Suprapubic skin (tissue), 4 donors: ENCODE results near the gene SUPT6H. TPM values are rescaled to one million over a fixed set of nuclear protein-coding genes. Genes with fewer than 3 reads are reported as not detected.
A peak's percentile ranks its signal among the peaks of the same experiment; 100 is the strongest.
"Not testable (repeated sequence)": the region's sequence is repeated elsewhere in the genome, so short reads cannot be mapped to it uniquely, and the experiment has no call there.

Experiments
- DNase-seq, 2 donors: peaks; one replicate each; pipeline ENCODE4 v3.0.0-alpha.2; 2019; ENCODE audit warnings: low spot score in 2 of 2
- H3K27ac ChIP-seq: fragments of 200-600 bp; sonication (generic); one replicate; pipeline ENCODE4 v1.5.1; 2019
- H3K27me3 ChIP-seq: fragments of 200-600 bp; sonication (generic); one replicate; pipeline ENCODE4 v1.5.1; 2019
- H3K36me3 ChIP-seq: fragments of 200-600 bp; sonication (generic); one replicate; pipeline ENCODE4 v1.5.1; 2019
- H3K4me1 ChIP-seq: fragments of 200-600 bp; sonication (generic); one replicate; pipeline ENCODE4 v1.5.1; 2019
- H3K4me3 ChIP-seq: fragments of 200-600 bp; sonication (generic); one replicate; pipeline ENCODE4 v1.5.1; 2019; ENCODE audit warnings: mild to moderate bottlenecking
- H3K9me3 ChIP-seq: fragments of 200-600 bp; sonication (generic); one replicate; pipeline ENCODE4 v1.5.1; 2019
- CTCF ChIP-seq, 2 donors: fragments of 200-600 bp in 1 of 2; fragments of 450-650 bp in 1 of 2; sonication (generic) in 1 of 2; IDR thresholded peaks; one replicate each; pipeline ENCODE4 v1.5.1; 2016 to 2019; ENCODE audit warnings: antibody characterized with exemption in 2 of 2, mild to moderate bottlenecking in 1 of 2, moderate library complexity in 1 of 2
- EP300 ChIP-seq: sonication (generic); formaldehyde crosslinking; IDR thresholded peaks from one replicate; pipeline ENCODE4 v1.6.1; 2017; ENCODE audit warnings: antibody characterized with exemption
- POLR2A ChIP-seq, 2 donors: fragments of 450-650 bp; IDR thresholded peaks; one replicate each; pipeline ENCODE4 v1.6.1; 2017; ENCODE audit warnings: antibody characterized with exemption in 2 of 2, mild to moderate bottlenecking in 2 of 2, moderate library complexity in 2 of 2
- POLR2AphosphoS5 ChIP-seq, 3 donors: sonication (generic); formaldehyde crosslinking; IDR thresholded peaks; one replicate each; pipeline ENCODE4 v1.6.1; 2017; ENCODE audit warnings: antibody characterized with exemption in 3 of 3
- WGBS: methylation state at CpG from one replicate; pipeline ENCODE4 v1.1.5; 2018; 5-methylcytosine and 5-hydroxymethylcytosine counted together
- total RNA-seq, 4 donors: library from RNA; depleted of rRNA; stranded (reverse); fragments of >200 nt; gene quantifications; one replicate each; pipeline ENCODE4 v1.1.0, GENCODE V29; 2016

Gene SUPT6H
- total RNA-seq, 4 donors from 2014 or later: 41.1 to 123 (median 57.2) TPM

DNA sequence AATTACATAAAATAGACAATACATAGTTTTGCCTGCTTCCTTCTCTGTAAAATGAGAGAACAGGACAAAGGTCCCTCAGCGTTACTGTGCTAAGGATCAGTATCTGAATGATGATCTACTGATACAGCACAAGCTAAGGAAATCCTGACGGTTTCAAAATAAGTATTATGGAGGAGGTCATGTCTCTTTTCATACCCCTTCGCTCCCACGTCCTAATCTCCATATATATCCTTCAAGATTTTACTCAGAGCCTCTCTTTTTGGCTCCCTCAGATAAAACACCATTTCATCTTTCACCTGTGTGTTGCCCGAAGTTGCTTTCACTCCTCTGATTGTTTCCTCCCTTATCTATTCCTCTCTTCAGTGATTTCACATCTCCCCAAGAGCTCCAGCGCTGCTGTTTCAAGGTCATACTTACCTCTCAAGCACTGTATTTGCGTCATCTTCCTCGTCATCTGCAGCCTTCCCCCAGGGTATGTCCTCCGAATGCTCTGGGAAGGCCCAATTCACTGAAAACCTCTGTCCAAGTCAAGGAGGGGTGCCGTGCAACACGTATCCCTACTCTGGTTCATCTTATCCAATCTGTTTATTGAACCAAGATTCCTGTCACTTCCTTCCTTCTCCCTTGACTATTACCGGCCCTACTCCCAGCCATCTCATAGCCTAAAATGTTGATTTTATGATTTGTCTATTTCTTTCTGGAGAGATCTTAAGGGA lies 15.8 kb upstream of the SUPT6H start:
- no peaks in the 10 kb centered on the region for H3K27me3 ChIP-seq
- H3K4me3 ChIP-seq: peak overlapping the region; percentile 29
- H3K9me3 ChIP-seq: no peaks in the 10 kb centered on the region
- peak overlapping the region; percentile 83 for H3K27ac ChIP-seq
- TF ChIP-seq CTCF (IDR thresholded peaks at IDR 0.05): no peak
- TF ChIP-seq POLR2A (IDR thresholded peaks at IDR 0.05): no peak
- TF ChIP-seq EP300: no peak
- TF ChIP-seq POLR2AphosphoS5 (IDR thresholded peaks at IDR 0.05): no peak
- WGBS: 49% methylated on average over 12 of the region's 12 CpGs
- peaks cover 34% of the 10 kb centered on the region for H3K36me3 ChIP-seq
- peak in 1 of 2 donors; percentile 63 for DNase-seq
- H3K4me1 ChIP-seq: peaks cover 34% of the 10 kb centered on the region

GRCh38 chr17:28648698-28649097 lies 13.3 kb upstream of the SUPT6H start:
- Histone ChIP-seq H3K4me1 (peaks cover 21% of the 10 kb centered on the region), H3K27me3 (no peaks in the 10 kb centered on the region), H3K9me3 (no peaks in the 10 kb centered on the region), H3K4me3 (no peak overlapping the region), H3K27ac (no peak overlapping the region), H3K36me3 (peaks cover 30% of the 10 kb centered on the region)
- TF ChIP-seq POLR2A (IDR thresholded peaks at IDR 0.05) (no peak), CTCF (IDR thresholded peaks at IDR 0.05) (no peak), POLR2AphosphoS5 (IDR thresholded peaks at IDR 0.05) (no peak), EP300 (no peak)
- WGBS: 96% methylated on average over 2 of the region's 2 CpGs
- no peak for DNase-seq

DNA sequence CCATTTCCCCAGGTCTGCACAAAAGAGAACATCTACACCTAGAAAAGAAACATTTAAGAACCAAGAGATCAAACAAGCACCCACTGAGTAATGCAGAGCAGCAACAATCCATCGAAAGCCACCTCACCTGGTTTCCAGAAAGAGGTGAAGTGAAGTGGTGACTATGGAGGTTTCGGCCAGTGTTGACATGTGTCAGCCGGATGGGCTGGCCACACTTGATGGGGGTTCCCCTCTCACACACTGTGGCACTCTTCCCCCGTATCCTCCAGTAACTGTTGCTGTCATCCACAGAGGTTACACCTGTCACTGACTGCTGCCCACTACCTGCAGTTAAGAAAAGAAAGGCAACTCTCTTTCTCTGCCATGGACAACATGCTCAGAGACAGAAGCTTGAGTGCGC lies 6.8 kb upstream of the SUPT6H start:
- H3K27ac ChIP-seq: no peak overlapping the region
- no peaks in the 10 kb centered on the region for H3K27me3 ChIP-seq
- peaks cover 50% of the 10 kb centered on the region for H3K36me3 ChIP-seq
- WGBS: 94% methylated on average over 5 of the region's 5 CpGs
- DNase-seq: no peak
- peaks cover 3% of the 10 kb centered on the region for H3K4me1 ChIP-seq
- H3K4me3 ChIP-seq: no peak overlapping the region
- H3K9me3 ChIP-seq: no peaks in the 10 kb centered on the region
- TF ChIP-seq CTCF (IDR thresholded peaks at IDR 0.05): no peak
- no peak for TF ChIP-seq POLR2A (IDR thresholded peaks at IDR 0.05)
- no peak for TF ChIP-seq POLR2AphosphoS5 (IDR thresholded peaks at IDR 0.05)
- TF ChIP-seq EP300: no peak

DNA sequence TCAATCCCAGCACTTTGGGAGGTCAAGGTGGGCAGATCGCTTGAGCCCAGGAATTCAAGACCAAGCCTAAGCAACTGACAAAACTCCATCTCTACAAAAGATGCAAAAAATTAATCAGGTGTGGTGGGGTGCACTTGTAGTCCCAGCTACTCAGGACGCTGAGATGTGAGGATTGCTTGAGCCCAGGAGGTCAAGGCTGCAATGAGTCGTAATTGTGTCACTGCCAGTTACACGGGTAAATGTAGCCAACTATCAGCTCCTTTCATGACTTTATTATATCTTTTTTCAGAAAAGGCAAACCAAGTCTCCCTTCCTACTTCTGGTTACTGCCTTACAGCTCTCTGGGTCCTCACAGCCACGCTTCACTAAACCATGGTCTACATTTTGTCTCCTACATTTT lies 4.2 kb upstream of the SUPT6H start:
- peaks cover 18% of the 10 kb centered on the region for H3K4me1 ChIP-seq
- 86% methylated on average over 5 of the region's 5 CpGs for WGBS
- DNase-seq: no peak
- H3K9me3 ChIP-seq: no peaks in the 10 kb centered on the region
- H3K4me3 ChIP-seq: no peak overlapping the region
- no peaks in the 10 kb centered on the region for H3K27me3 ChIP-seq
- no peak overlapping the region for H3K27ac ChIP-seq
- no peak for TF ChIP-seq POLR2AphosphoS5 (IDR thresholded peaks at IDR 0.05)
- no peak for TF ChIP-seq CTCF (IDR thresholded peaks at IDR 0.05)
- no peak for TF ChIP-seq EP300
- no peak for TF ChIP-seq POLR2A (IDR thresholded peaks at IDR 0.05)
- peaks cover 38% of the 10 kb centered on the region for H3K36me3 ChIP-seq

DNA sequence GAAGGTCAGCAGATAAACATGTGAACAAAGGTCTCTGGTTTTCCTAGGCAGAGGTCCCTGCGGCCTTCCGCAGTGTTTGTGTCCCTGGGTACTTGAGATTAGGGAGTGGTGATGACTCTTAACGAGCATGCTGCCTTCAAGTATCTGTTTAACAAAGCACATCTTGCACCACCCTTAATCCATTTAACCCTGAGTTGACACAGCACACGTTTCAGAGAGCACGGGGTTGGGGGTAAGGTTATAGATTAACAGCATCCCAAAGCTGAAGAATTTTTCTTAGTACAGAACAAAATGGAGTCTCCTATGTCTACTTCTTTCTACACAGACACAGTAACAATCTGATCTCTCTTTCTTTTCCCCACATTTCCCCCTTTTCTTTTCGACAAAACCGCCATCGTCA lies 3.7 kb upstream of the SUPT6H start:
- H3K9me3 ChIP-seq, H3K27ac ChIP-seq, H3K4me3 ChIP-seq, H3K27me3 ChIP-seq, DNase-seq: not testable (repeated sequence)
- WGBS: 91% methylated on average over 8 of the region's 8 CpGs
- Histone ChIP-seq H3K4me1 (peaks cover 24% of the 10 kb centered on the region), H3K36me3 (peaks cover 34% of the 10 kb centered on the region)

DNA sequence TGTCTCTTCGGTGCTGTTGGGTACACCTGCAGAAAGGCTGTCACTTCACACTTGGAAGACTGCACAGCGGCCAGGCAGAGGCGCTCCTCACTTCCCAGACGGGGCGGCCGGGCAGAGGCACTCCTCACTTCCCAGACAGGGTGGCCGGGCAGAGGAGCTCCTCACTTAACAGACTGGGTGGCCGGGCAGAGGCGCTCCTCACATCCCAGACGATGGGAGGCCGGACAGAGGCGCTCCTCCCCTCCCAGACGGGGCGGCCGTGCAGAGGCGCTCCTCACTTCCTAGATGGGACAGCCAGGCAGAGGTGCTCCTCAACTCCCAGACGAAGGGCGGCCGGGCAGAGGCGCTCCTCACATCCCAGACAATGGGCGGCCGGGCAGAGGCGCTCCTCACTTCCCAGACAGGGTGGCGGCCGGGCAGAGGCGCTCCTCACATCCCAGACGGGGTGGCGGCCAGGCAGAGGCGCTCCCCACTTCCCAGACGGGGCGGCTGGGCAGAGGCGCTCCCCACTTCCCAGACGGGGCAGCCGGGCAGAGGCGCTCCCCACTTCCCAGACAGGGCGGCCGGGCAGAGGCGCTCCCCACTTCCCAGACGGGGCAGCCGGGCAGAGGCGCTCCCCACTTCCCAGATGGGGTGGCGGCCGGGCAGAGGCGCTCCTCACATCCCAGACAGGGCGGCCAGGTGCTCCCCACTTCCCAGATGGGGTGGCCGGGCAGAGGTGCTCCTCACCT lies 3.1 kb upstream of the SUPT6H start:
- H3K4me3 ChIP-seq, H3K27me3 ChIP-seq, DNase-seq, H3K9me3 ChIP-seq, H3K27ac ChIP-seq: not testable (repeated sequence)
- WGBS: 94% methylated on average over 27 of the region's 46 CpGs
- peaks cover 28% of the 10 kb centered on the region for H3K36me3 ChIP-seq
- H3K4me1 ChIP-seq: peaks cover 30% of the 10 kb centered on the region

- not testable (repeated sequence) for H3K27ac ChIP-seq, H3K27me3 ChIP-seq, DNase-seq, H3K4me3 ChIP-seq, H3K9me3 ChIP-seq
- peaks cover 30% of the 10 kb centered on the region for H3K4me1 ChIP-seq
- 98% methylated on average over 18 of the region's 23 CpGs for WGBS
- peaks cover 26% of the 10 kb centered on the region for H3K36me3 ChIP-seq
Measured at GRCh38 chr17:28659497-28659881, 2.5 kb upstream of the SUPT6H start.
